Osteocyte (in vitro differentiated cells): ENCODE measurements around the gene SH2D4B. TPM values are rescaled to one million over a fixed set of nuclear protein-coding genes. Genes with fewer than 3 reads are reported as not detected.
A peak's percentile ranks its signal among the peaks of the same experiment; 100 is the strongest.

Source experiments
- DNase-seq: peaks from one replicate; pipeline ENCODE4 v3.0.0; 2021; ENCODE audit warnings: mixed read lengths; ENCODE audit not compliant: unreplicated experiment; ENCODE audit errors: extremely low spot score
- H3K27ac Mint-ChIP-seq: one replicate; pipeline ENCODE4 v1.8.0; 2021; ENCODE audit warnings: mild to moderate bottlenecking, mixed read lengths; ENCODE audit not compliant: unreplicated experiment
- H3K27me3 Mint-ChIP-seq: one replicate; pipeline ENCODE4 v1.8.0; 2021; ENCODE audit warnings: mixed read lengths; ENCODE audit not compliant: unreplicated experiment
- H3K36me3 Mint-ChIP-seq: one replicate; pipeline ENCODE4 v1.8.0; 2021; ENCODE audit warnings: mixed read lengths; ENCODE audit not compliant: unreplicated experiment
- H3K4me1 Mint-ChIP-seq: one replicate; pipeline ENCODE4 v1.8.0; 2021; ENCODE audit warnings: mixed read lengths; ENCODE audit not compliant: unreplicated experiment
- H3K4me3 Mint-ChIP-seq: one replicate; pipeline ENCODE4 v1.8.0; 2021; ENCODE audit warnings: mild to moderate bottlenecking, moderate library complexity, mixed read lengths; ENCODE audit not compliant: unreplicated experiment
- H3K9me3 Mint-ChIP-seq: one replicate; pipeline ENCODE4 v1.8.0; 2021; ENCODE audit warnings: mixed read lengths; ENCODE audit not compliant: unreplicated experiment
- CTCF ChIP-seq: fragments of 200-600 bp; sonication (generic); IDR thresholded peaks from 2 replicates; pipeline ENCODE4 v1.5.0; 2021; ENCODE audit warnings: antibody characterized with exemption, mild to moderate bottlenecking, moderate library complexity
- total RNA-seq: library from RNA; stranded (reverse); gene quantifications from 2 replicates; pipeline ENCODE4 v1.2.1, GENCODE V29; 2021

SH2D4B gene
- total RNA-seq, 1 donor from 2014 or later, result not detected

DNA sequence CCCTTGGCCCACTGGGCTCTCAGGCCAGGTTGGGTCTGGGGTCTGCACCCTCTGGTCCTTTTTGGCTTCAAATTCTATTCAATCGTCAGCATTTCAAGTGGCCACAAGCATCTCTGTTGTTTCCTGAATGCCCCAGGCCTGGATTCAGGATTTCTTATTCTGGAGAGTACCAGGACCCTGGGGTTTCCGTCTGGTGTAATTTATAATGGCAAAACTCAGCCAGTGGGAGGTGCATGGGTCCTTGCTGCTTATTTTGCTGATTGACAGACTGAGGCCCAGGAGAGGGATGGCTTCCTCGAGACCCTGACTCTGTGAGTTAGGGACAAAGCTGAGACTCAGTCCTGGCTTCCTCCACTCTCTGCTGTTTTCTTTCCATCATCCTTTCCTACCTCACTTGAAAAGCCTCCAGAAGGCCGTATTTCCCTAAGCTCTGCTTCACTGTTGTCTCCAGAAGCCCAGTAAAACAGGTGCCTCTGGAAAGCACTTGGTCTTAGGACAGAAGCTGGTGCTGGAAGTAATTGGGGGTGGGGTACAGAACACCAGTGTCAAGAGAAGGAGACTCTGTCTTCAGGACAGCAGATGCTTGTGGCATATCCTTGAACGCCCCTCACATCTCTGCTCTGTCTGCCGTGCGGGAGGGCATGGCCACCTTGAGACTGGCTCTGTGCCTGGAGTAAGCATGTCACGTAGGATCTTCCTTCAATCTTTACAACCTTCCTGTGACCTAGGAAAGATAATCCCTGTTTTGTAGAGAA lies 39.4 kb upstream of the SH2D4B start:
- peaks cover 67% of the 10 kb centered on the region for H3K4me1 Mint-ChIP-seq
- peaks cover 11% of the 10 kb centered on the region for H3K9me3 Mint-ChIP-seq
- H3K36me3 Mint-ChIP-seq, result peaks cover 12% of the 10 kb centered on the region
- H3K27ac Mint-ChIP-seq, result peak overlapping the region; percentile 73
- no peak for DNase-seq
- H3K27me3 Mint-ChIP-seq, result no peaks in the 10 kb centered on the region
- H3K4me3 Mint-ChIP-seq, result no peak overlapping the region
- no peak for TF ChIP-seq CTCF

DNA sequence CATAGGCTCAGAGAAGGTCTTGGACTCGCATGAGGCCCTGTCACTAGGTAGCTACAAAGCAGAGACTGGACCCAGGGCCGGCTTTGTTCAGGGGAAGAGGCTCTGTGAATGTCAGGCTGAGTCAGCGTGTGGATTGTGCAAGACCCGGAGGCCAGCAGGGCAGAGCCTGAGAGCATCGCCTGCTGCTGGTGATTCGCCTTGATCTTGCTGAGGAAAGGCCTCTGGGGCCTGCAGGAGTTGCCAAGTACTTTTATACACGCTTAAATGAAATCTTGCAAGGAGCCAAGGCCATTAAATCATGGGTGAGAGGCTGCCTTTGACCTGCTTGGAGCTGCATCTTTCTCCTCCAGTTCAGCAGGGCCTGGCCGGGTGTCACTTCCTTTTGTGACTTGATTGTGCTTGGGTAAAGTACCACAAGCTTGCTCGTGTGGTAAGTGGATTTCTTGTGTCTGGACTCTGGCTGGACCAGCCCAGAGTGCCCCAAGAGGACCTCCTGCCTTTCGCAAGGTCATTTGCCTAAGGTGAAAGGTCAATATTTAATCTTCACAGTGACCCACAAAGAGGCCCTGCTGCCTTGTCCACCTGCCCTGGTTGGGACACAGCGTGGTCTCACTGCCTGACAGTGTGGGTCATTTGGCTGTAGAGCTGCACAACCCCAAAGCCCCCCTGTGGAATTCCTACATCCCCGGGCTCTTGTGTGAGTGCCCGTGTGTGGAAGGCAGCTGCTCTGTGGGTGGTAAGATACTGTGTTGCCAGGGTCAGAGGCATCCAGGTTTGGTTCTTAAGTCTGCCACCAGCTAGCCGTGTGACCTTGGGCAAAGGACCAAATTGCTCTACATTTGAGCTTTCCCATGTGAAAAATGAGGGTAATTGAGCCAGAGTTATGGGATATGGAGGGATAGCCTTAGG lies 38.6 kb upstream of the SH2D4B start:
- Mint-ChIP-seq H3K4me1 (peaks cover 59% of the 10 kb centered on the region), H3K4me3 (no peak overlapping the region), H3K9me3 (peaks cover 11% of the 10 kb centered on the region), H3K27ac (peak overlapping the region; percentile 73), H3K36me3 (peaks cover 12% of the 10 kb centered on the region), H3K27me3 (no peaks in the 10 kb centered on the region)
- no peak for TF ChIP-seq CTCF
- no peak for DNase-seq

DNA sequence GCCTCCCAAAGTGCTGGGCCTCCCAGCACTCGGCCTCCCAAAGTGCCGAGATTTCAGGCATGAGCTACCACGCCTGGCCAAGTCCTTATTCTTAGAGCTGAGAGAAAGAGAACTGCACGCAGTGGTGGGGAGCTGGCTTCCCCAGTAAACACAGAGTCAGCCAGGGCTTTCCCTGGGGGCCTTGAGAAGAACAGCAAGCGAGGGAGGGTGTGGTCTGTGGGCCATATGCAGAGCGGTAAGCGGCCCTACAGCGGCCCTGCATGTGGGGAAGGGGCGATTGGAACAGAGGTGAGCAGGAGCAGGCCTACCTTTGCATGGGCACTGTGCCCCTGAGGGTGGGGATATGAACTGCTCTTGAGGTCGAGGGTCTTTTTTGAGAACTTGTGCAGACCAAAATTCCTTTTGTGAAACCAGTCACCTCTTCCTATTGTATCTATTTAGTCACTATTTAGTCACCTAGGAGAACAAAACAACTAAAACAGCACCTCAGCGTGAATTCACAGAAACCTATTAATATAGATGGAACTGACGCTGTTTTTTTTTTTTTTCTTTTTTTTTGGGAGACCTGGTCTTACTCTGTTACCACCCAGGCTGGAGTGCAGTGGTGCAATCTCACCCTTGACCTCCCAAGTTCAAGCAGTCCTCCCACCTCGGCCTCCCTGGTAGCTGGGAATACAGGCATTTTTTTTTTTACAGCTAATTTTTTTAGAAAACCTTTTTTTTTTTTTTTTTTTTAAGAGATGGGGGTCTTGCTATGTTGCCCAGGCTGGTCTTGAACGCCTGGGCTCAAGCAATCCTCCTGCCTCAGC lies 36.9 kb upstream of the SH2D4B start:
- Mint-ChIP-seq H3K4me1 (peaks cover 62% of the 10 kb centered on the region), H3K9me3 (peaks cover 11% of the 10 kb centered on the region), H3K4me3 (no peak overlapping the region), H3K36me3 (peaks cover 10% of the 10 kb centered on the region), H3K27me3 (no peaks in the 10 kb centered on the region), H3K27ac (no peak overlapping the region)
- TF ChIP-seq CTCF, result no peak
- no peak for DNase-seq

- no peak overlapping the region for H3K27ac Mint-ChIP-seq
- peaks cover 68% of the 10 kb centered on the region for H3K4me1 Mint-ChIP-seq
- H3K27me3 Mint-ChIP-seq, result no peaks in the 10 kb centered on the region
- H3K9me3 Mint-ChIP-seq, result peaks cover 7% of the 10 kb centered on the region
- H3K4me3 Mint-ChIP-seq, result no peak overlapping the region
- peaks cover 6% of the 10 kb centered on the region for H3K36me3 Mint-ChIP-seq
- no peak for TF ChIP-seq CTCF
- DNase-seq, result no peak
These were observed 36.3 kb upstream of the SH2D4B start for GRCh38 chr10:80501381-80501912.
